B cell (primary cell): Measurements from ENCODE around the gene BHLHE41. TPM values are rescaled to one million over a fixed set of nuclear protein-coding genes. Genes with fewer than 3 reads are reported as not detected.
A peak's percentile ranks its signal among the peaks of the same experiment; 100 is the strongest.

Experiments used
- ATAC-seq: fragments of 200-7000 bp; cut with Tn5 transposase; one replicate; pipeline ENCODE4 v1.10.0; 2021; ENCODE audit warnings: low read depth, mild to moderate bottlenecking, moderate number of reproducible peaks, moderate library complexity
- CTCF ChIA-PET: fragments of 350-600 bp; sonication (Branson Sonifier 250); formaldehyde crosslinking; loops from one replicate; lab custom pipeline; 2021; ENCODE audit warnings: antibody characterized with exemption, inconsistent platforms; lab: Charles Lee
- POLR2A ChIA-PET: fragments of 350-600 bp; sonication (Branson Sonifier 250); formaldehyde crosslinking; loops from one replicate; lab custom pipeline; 2021; ENCODE audit warnings: antibody characterized with exemption; lab: Charles Lee
- DNase-seq: peaks from one replicate; pipeline ENCODE4 v3.0.0; 2013
- H2AFZ ChIP-seq: 2 replicates; pipeline ENCODE4 v1.6.1; 2012; ENCODE audit warnings: mild to moderate bottlenecking, low read depth, low read length; ENCODE audit not compliant: insufficient read depth, poor library complexity, severe bottlenecking
- H3K27ac ChIP-seq, 2 donors: 1 replicate in 1 of 2; 2 replicates in 1 of 2; pipeline ENCODE4 v1.5.1; 2012 to 2013; ENCODE audit warnings: low read length in 2 of 2, mild to moderate bottlenecking in 2 of 2, moderate library complexity in 1 of 2
- H3K27me3 ChIP-seq, 4 experiments: fragments of 200-600 bp in 1 of 4; sonication (generic) in 1 of 4; replicated peaks in 1 of 4; 1 replicate in 2 of 4; 2 replicates in 2 of 4; pipeline versions ENCODE4 v1.6.1 to v1.7.0; 2013 to 2016; ENCODE audit warnings: low read length in 3 of 4, mild to moderate bottlenecking in 2 of 4, mixed read lengths in 1 of 4, moderate library complexity in 1 of 4; ENCODE audit not compliant: insufficient read depth in 4 of 4, control insufficient read depth in 3 of 4; ENCODE audit errors: control extremely low read depth in 1 of 4
- H3K36me3 ChIP-seq, 2 experiments: replicated peaks in 1 of 2; 1 replicate in 1 of 2; 2 replicates in 1 of 2; pipeline versions ENCODE4 v1.6.1 to v1.7.1; 2013; ENCODE audit warnings: low read length in 1 of 2; ENCODE audit not compliant: insufficient read depth in 2 of 2, control insufficient read depth in 1 of 2; ENCODE audit errors: control extremely low read depth in 1 of 2, extremely low read depth in 1 of 2
- H3K4me1 ChIP-seq, 2 donors: fragments of 200-600 bp in 1 of 2; sonication (generic) in 1 of 2; 1 replicate in 1 of 2; 2 replicates in 1 of 2; pipeline versions ENCODE4 v1.5.1 to v1.6.1; 2013 to 2017; ENCODE audit warnings: low read length in 2 of 2; ENCODE audit not compliant: control insufficient read depth in 2 of 2, insufficient read depth in 2 of 2
- H3K4me2 ChIP-seq: replicated peaks from 2 replicates; pipeline ENCODE3; 2012; ENCODE audit warnings: mild to moderate bottlenecking, low read depth, low read length; ENCODE audit not compliant: poor library complexity, severe bottlenecking
- H3K4me3 ChIP-seq, 5 experiments: fragments of 200-600 bp in 1 of 5; sonication (generic) in 1 of 5; 1 replicate in 3 of 5; 2 replicates in 2 of 5; pipeline versions ENCODE4 v1.5.1 to v1.7.0; 2011 to 2016; ENCODE audit warnings: low read length in 4 of 5, mild to moderate bottlenecking in 4 of 5, low read depth in 2 of 5, control low read depth in 1 of 5, moderate library complexity in 1 of 5; ENCODE audit not compliant: insufficient read depth in 1 of 5; ENCODE audit errors: control extremely low read depth in 1 of 5, extremely low read depth in 1 of 5
- H3K79me2 ChIP-seq: fragments of 200-600 bp; sonication (generic); one replicate; pipeline ENCODE4 v1.6.0; 2016; ENCODE audit warnings: low read length; ENCODE audit not compliant: control insufficient read depth, insufficient read depth
- H3K9ac ChIP-seq: fragments of 200-600 bp; sonication (generic); 2 replicates; pipeline ENCODE4 v1.6.1; 2017; ENCODE audit warnings: mild to moderate bottlenecking, low read length, moderate library complexity
- H3K9me3 ChIP-seq, 3 donors: one replicate each; pipeline versions ENCODE4 v1.6.1 to v1.7.1; 2013; ENCODE audit warnings: low read length in 2 of 3; ENCODE audit not compliant: control insufficient read depth in 2 of 3, insufficient read depth in 1 of 3; ENCODE audit errors: control extremely low read depth in 1 of 3
- H4K20me1 ChIP-seq: 2 replicates; pipeline ENCODE4 v1.6.0; 2012; ENCODE audit warnings: mild to moderate bottlenecking, low read length; ENCODE audit not compliant: insufficient read depth, control insufficient read depth, poor library complexity, severe bottlenecking
- H3K27ac Mint-ChIP-seq: one replicate; pipeline ENCODE4 v1.8.0; 2021; ENCODE audit warnings: mixed read lengths
- H3K27me3 Mint-ChIP-seq: one replicate; pipeline ENCODE4 v1.8.0; 2021; ENCODE audit warnings: mixed read lengths
- H3K4me1 Mint-ChIP-seq: one replicate; pipeline ENCODE4 v1.8.0; 2021; ENCODE audit warnings: mixed read lengths
- H3K4me3 Mint-ChIP-seq: one replicate; pipeline ENCODE4 v1.8.0; 2021; ENCODE audit warnings: mixed read lengths
- H3K9me3 Mint-ChIP-seq: one replicate; pipeline ENCODE4 v1.8.0; 2022; ENCODE audit warnings: mixed read lengths; ENCODE audit not compliant: insufficient read depth
- EZH2 ChIP-seq: IDR thresholded peaks from 2 replicates; pipeline ENCODE4 v1.6.1; 2012; ENCODE audit warnings: borderline replicate concordance, low read depth, mild to moderate bottlenecking, moderate library complexity, low read length; ENCODE audit not compliant: insufficient read depth, poor library complexity, severe bottlenecking
- WGBS: methylation state at CpG from one replicate; pipeline ENCODE4 v1.1.5; 2013; ENCODE audit warnings: missing lambda C conversion rate; ENCODE audit not compliant: insufficient coverage; 5-methylcytosine and 5-hydroxymethylcytosine counted together
- intact Hi-C: fragments of 100-400 bp; cut with micrococcal nuclease; formaldehyde crosslinking; loops from one replicate; pipeline ENCODE4 v1.10.0; 2022
- polyA plus RNA-seq: library from polyadenylated mRNA; depleted of rRNA; stranded (reverse); fragments of >200 nt; gene quantifications from 2 replicates; pipeline ENCODE4 v1.2.3, GENCODE V29; 2012
- total RNA-seq, 2 donors: library from RNA; stranded (reverse); fragments of 120-200 nt in 1 of 2; gene quantifications; 1 replicate in 1 of 2; 2 replicates in 1 of 2; pipeline versions ENCODE4 v1.2.3 to v1.2.4, GENCODE V29; 2013 to 2022
- TF ChIP-seq, protein P1 (sequence below): fragments of 200-600 bp; IDR thresholded peaks from one replicate; pipeline ENCODE4 v1.8.0; 2022; ENCODE audit warnings: antibody characterized with exemption, mild to moderate bottlenecking

Gene BHLHE41
- total and polyA plus RNA-seq, 2 donors (not counting 1 experiment from before 2014, with no cell fraction given) = 12.0 to 57.2 TPM

DNA sequence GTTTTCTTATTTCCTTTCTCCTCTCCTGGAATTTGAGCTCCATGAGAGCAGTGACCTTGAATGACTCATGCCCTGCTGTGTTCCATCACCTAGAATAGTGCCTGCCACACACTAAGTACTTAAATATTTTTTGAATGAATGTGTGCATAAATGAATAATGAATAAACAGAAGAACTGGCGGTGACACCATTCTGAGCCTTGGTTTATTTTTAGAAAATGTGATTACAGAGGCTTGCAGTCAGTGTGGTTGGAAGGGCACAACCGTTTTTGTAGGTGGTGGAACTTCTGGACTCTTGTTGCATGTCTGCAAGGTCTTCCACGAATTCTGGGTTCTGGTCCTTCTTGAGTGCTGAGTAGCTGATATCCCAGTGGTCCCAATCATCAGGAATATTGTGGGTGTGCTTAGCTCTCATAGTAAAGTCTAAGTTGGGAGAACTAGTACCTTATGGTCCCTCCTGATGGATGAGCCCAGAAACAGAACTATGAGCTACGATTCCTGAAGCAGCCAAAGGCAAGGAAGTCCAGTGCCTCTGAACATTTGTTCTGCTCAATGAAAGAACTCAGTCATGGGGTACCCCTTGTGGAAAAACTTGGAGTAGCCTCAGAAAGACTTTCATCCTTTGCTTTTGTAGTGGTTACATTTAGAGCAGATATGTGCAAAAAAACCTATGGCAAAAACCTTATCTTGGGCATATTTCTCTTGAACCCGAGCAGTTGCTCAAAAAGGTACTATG, 28.8 kb upstream of the BHLHE41 start:
- Histone ChIP-seq H3K4me3 (no peak overlapping the region), H3K27me3 (no peaks in the 10 kb centered on the region), H3K9me3 (no peaks in the 10 kb centered on the region), H4K20me1 (no peaks in the 10 kb centered on the region), H3K4me2 (peak overlapping the region; percentile 71), H2AFZ (peak overlapping the region; percentile 14), H3K27ac (peak overlapping the region; percentile 14 to 88), H3K4me1 (peaks cover 60 to 65% of the 10 kb centered on the region in 2 donors), H3K79me2 (no peaks in the 10 kb centered on the region), H3K9ac (no peak overlapping the region), H3K36me3 (no peaks in the 10 kb centered on the region)
- ChIA-PET CTCF (interaction anchor here (1.1 to 2.0 kb wide), 8 partner anchors 10 to 56 kb away, joined by 3 to 10 read pairs (median 4); no protein-coding TSS in a partner anchor), POLR2A (interaction anchor here (0.6 to 6.4 kb wide), 2 partner anchors 22 to 30 kb away, joined by 3 to 117 read pairs; partner anchors contain the start of gene BHLHE41)
- DNase-seq (no peak), ATAC-seq (no peak)
- intact Hi-C loops = no loop called here
- Mint-ChIP-seq H3K27ac (peak overlapping the region; percentile 99), H3K27me3 (no peaks in the 10 kb centered on the region), H3K4me1 (peaks cover 82% of the 10 kb centered on the region), H3K9me3 (no peaks in the 10 kb centered on the region), H3K4me3 (no peak overlapping the region)
- TF ChIP-seq EZH2 = no peak
- TF ChIP-seq, protein P1, sequence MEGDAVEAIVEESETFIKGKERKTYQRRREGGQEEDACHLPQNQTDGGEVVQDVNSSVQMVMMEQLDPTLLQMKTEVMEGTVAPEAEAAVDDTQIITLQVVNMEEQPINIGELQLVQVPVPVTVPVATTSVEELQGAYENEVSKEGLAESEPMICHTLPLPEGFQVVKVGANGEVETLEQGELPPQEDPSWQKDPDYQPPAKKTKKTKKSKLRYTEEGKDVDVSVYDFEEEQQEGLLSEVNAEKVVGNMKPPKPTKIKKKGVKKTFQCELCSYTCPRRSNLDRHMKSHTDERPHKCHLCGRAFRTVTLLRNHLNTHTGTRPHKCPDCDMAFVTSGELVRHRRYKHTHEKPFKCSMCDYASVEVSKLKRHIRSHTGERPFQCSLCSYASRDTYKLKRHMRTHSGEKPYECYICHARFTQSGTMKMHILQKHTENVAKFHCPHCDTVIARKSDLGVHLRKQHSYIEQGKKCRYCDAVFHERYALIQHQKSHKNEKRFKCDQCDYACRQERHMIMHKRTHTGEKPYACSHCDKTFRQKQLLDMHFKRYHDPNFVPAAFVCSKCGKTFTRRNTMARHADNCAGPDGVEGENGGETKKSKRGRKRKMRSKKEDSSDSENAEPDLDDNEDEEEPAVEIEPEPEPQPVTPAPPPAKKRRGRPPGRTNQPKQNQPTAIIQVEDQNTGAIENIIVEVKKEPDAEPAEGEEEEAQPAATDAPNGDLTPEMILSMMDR = no peak
- 66% methylated on average over 3 of the region's 5 CpGs for WGBS

DNA sequence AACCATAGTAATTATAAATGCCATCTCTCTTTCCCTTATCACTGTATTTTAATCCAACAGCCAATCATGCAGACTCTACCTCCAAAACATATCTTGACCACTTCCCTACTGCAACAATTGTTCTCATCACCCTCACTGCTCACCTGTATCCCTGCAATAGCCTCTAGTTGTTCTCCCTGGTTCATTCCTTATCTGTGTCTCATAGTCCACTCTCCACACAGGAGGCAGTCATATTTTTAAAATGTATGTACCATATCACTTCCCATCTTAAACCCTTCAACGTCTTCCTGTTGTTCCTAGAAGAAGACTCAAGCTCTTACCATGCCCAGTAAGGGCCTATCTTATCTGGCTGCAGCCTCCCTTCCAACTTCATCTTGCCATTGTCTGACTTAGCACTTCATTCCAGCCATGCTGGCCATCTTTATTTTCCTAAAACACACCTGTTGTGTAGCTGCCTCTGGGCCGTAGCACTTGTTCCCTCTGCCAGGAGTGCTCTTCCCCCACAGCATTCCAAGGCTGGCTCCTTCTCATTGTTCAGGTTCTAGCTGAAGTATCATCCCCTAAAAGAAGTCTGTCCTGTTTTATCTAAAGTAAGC, 27.8 kb upstream of the BHLHE41 start:
- Histone ChIP-seq H3K4me1 (peaks cover 50 to 55% of the 10 kb centered on the region in 2 donors), H3K9ac (no peak overlapping the region), H4K20me1 (no peaks in the 10 kb centered on the region), H3K4me2 (no peak overlapping the region), H2AFZ (no peak overlapping the region), H3K36me3 (no peaks in the 10 kb centered on the region), H3K9me3 (no peaks in the 10 kb centered on the region), H3K27me3 (no peaks in the 10 kb centered on the region), H3K79me2 (no peaks in the 10 kb centered on the region), H3K4me3 (no peak overlapping the region), H3K27ac (peak overlapping the region in 1 of 2 donors; percentile 23)
- Mint-ChIP-seq H3K27ac (peak overlapping the region; percentile 16), H3K9me3 (no peaks in the 10 kb centered on the region), H3K27me3 (no peaks in the 10 kb centered on the region), H3K4me3 (no peak overlapping the region), H3K4me1 (peaks cover 73% of the 10 kb centered on the region)
- no peak for ATAC-seq
- ChIA-PET POLR2A (interaction anchor here (0.6 kb wide), 1 partner anchor 21 kb away, joined by 3 read pairs; no protein-coding TSS in a partner anchor), CTCF (interaction anchor here (1.1 to 1.8 kb wide), 4 partner anchors 9 to 33 kb away, joined by 3 to 8 read pairs (median 4); no protein-coding TSS in a partner anchor)
- intact Hi-C loops = no loop called here
- DNase-seq = no peak
- 89% methylated on average over 2 of the region's 2 CpGs for WGBS
- TF ChIP-seq, protein P1 = no peak
- TF ChIP-seq EZH2 = no peak
